ENCODE data around the gene TRIM14. TPM values are rescaled to one million over a fixed set of nuclear protein-coding genes. Genes with fewer than 3 reads are reported as not detected.

TRIM14 gene, protein sequence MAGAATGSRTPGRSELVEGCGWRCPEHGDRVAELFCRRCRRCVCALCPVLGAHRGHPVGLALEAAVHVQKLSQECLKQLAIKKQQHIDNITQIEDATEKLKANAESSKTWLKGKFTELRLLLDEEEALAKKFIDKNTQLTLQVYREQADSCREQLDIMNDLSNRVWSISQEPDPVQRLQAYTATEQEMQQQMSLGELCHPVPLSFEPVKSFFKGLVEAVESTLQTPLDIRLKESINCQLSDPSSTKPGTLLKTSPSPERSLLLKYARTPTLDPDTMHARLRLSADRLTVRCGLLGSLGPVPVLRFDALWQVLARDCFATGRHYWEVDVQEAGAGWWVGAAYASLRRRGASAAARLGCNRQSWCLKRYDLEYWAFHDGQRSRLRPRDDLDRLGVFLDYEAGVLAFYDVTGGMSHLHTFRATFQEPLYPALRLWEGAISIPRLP
- 1 to 10 TPM in 8 of 12 donors, under 1 TPM in 3, not detected in 1; 0.73 to 6.5 (median 1.9) TPM for polyA plus RNA-seq (ENCODE audit: insufficient read length in 12 of 12)
- long read RNA-seq, donor 1, full-length matches to known transcripts: 6 of 204 reads
- long read RNA-seq, donor 1, partial matches to known transcripts: 198 of 204 reads
- long read RNA-seq, donor 1, other reads (novel, unspliced or antisense): 0 of 204 reads
- long read RNA-seq, donor 2: 0 reads
- long read RNA-seq, donor 3, full-length matches to known transcripts: 1 of 37 reads
- long read RNA-seq, donor 3, partial matches to known transcripts: 27 of 37 reads
- long read RNA-seq, donor 3, other reads (novel, unspliced or antisense): 9 of 37 reads
- long read RNA-seq, donor 4, full-length matches to known transcripts: 1 of 1 reads
- long read RNA-seq, donor 4, partial matches to known transcripts: 0 of 1 reads
- long read RNA-seq, donor 4, other reads (novel, unspliced or antisense): 0 of 1 reads
- long read RNA-seq, donor 5: 0 reads
- long read RNA-seq, donor 6: 0 reads
- long read RNA-seq, donor 7: 0 reads
- long read RNA-seq, donor 8: 0 reads
- long read RNA-seq, donor 9: 0 reads
- long read RNA-seq, donor 10: 0 reads
- long read RNA-seq, donor 11: 0 reads

DNA sequence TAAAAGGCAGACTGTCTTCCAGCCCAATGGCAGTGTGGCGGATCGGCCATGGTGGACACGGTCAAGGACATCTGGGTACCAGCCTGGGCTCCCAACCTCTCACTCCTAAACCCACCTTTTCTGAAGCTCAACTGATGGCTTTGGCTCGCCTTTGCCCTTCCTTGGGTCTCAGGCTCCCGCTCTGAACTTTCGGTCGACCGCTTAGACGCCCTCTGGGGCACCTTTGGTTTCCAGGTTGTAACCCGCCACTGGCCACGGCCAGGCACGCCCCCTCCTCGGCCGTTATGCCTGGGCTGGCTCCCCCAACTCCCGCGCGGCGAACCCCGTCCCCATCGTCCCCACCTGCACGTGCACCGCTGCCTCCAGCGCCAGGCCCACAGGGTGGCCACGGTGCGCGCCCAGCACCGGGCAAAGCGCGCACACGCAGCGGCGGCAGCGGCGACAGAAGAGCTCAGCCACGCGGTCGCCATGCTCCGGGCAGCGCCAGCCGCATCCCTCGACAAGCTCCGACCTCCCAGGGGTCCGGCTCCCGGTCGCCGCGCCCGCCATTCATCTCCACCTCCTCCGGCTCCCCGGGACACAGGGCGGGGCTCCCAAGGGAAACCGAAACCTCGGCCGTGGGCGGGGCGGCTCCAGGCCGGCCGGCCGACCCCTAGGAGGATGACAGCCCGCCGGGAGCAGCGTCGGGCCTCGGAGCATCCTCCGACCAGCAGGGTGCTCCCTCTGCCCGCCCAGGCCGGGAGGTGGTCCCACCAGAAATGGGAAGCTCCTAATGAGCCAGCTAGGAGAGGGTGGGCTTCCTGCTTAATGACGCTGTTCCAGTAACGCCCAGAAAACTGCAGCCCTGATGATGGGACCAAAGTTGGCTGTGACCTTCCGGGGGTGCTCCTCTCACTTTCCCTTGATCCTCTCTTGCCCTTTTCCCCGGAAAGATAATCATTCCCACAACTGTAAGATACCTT, at the start of gene TRIM14:
TSS of gene TRIM14 (minus strand) at position 583 of the 962 bp plus-strand sequence. CDS start at position 549, 34 bp downstream.
- DNase-seq: no peak

DNA sequence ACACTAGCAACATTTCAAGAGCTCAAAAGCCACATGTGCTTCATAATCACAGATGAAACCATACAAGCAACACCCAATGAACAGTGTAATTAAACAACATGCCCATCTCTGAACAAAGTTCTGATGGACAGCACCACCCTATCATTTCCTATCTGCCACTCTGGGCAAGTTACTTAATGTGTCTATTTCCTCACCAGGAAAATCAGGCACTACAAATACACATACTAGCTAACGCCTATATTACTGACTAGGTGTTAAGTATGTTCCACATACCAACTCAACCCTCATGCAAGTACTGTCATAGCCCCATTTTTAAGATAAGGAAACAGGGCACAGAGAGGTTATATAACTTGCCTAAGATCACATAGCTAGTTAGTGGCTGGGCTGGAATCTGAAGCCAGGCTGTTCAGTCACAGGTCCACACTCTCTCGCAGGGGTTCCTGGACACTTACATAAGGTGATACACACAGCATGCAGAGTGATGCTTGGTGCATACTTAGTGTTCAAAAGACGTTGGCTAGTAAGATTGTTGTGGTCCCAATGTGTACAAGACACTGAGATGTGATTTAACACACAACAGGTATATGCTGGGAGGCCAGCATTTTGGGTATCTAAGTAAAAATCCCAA, 49.2 kb upstream of the TRIM14 start:
- no peak for DNase-seq

DNA sequence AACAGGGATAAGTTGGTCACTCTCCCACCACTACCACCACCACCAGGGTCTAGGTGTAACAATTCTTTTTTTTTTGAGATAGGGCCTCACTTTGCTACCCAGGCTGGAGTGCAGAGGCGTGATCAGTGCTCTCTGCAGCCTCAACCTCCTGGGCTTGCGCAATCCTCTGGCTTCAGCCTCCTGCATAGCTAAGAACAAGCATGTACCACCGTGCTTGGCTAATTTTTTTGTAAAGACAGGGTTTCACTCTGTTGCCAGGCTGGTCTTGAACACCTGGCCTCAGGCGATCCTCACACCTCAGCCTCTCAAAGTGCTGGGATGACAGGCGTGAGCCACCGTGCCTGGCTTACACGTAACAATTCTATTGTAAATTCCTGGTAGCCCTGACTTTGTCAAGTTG, 45.9 kb upstream of the TRIM14 start:
- no peak for DNase-seq

DNA sequence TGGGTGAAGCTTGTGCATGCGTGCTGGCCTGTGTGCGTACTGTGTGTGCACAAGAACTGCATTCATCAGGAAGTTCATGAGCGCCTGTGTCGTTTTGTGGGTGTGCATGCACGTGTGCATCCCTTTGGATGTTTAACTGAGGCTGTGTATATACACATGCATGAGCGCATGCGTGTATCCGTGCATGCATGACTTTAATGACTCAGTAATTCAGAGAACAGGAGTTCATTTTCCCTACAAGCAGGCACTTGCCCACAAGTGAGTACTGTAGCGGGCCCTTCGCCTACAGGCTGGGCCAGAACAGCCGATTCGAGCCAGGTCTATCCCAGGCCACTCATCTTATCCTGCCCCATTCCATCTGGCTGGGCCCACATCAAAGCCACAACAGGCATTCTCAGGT, 43.6 kb upstream of the TRIM14 start:
- DNase-seq: no peak

DNA sequence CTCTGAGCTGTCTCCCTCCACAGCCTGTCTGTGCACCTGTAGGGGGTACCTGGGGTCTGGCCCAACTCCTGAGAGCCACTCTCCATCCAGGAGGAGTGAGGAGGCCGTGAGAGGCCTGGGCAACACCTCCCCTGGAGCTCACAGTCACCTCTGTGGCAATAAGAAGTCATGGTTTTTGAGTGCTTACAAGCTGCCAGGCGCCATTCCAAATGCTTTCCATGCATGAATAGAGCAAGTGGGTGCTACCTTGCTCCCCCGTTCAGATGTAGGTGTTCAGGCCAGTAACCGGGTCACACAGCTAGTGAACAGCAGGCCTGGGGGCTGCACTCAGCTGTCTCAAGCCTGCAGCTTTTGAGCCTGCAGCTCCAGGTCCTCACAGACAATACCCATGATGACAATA, 42.8 kb upstream of the TRIM14 start:
- no peak for DNase-seq

DNA sequence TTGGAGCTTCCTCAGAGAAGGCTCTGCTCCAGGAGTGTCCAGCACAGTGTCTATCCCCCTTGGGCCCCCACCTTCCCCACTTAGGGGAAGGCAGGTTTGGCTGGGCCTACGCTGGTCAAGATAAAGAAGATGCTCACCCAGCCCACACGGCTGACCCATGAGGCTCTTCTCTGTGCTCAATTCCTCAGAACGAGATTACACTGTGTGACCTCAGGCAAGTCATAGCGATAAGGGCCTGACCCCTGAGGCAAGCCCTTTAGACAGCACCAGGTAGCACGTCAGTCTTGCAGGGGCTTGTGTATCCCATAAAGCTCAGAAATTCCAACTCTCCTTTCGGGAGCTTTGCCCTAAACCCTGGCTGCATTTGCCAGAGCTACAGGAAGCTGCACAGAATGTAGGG, 40.8 kb upstream of the TRIM14 start:
- no peak for DNase-seq

DNA sequence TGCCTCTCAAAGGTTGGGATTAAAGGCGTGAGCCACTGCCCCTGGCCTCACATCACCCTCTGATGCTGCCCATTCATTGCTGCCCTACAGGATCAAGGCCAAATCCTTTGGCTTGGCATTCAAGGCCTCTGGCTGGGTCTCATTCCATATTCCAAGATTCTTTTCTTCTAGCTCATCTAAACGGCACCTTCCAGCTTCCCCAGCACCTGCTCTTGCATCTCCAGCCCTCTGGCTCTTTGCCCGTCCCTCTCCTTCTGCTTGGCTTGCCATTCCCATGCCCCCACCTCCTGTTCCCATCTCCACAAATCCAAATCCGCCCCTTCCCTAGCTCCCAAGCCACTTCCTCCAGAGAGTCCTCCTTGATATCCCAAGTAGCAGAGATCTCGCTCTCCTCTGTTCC, 40.3 kb upstream of the TRIM14 start:
- no peak for DNase-seq

DNA sequence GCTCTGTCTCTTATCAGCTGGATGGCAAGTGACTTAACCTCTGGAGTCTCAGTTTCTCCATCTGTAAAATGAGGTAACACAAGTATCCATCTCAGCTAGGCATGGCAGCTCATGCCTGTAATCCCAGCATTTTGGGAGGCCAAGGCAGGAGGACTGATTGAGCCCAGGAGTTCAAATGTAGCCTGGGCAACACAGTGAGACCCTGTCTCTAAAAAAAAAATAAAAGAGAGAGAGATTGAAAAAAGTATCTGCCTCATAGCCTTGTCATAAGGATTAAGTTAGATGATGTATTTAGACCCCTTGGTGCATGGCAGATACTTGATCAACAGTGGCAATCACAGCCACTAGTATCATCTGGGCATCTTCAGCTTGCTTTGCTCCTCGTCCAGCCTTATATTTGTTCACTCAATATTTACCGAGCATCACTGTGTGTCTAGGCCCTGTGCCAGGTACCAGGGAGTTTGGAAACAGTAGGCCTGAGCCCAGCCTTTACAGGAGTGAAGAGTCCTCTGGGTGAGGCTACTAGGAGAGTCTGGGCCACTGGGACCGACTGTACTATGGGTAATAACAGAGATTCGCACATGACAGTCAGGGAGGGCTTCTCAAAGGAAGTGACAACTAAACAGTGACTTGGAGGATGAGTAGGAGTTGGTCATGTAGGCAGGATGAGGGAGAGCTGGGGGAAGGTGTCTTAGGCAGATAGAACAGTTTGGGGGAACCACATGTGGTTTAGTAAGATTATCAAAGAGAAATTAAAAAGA, 39.2 kb upstream of the TRIM14 start:
- no peak for DNase-seq

DNA sequence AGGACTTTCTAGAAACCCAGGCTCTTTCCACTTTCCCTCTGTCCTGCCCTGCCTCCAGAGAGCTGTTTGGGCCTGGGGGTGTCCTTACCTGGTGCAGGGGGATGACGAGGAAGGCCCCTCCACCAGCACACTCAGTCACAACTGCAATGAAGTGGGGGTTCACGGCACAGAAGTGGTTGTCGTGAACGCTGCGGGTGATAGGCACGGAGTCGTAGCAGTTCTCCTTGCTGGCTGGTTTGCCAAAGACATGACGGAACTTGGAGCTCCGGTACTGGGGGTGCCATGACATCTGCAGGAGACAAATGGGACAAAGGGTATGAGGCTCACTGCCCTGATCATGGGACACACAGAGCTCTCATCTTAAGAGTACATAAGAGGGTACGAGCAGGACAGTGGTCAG, 38.4 kb upstream of the TRIM14 start:
- DNase-seq: no peak

DNA sequence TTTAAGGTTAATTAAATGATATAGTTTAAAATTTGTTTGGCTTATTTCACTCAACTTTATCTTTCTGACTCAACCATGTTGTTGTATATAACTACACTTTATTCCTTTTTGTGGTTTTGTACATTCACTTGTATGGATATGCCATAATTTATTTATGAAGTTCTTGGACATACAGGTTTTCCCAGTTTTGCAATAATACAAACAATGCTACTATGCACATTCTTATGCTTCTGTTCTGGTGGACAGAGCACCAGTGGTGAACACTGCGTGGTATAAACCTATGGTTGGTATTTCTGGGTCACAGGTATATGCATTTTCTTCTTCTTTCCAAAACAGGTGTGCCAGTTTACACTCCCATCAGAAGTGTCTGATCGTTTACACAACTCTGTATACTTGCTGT, 35.7 kb upstream of the TRIM14 start:
- DNase-seq: no peak

DNA sequence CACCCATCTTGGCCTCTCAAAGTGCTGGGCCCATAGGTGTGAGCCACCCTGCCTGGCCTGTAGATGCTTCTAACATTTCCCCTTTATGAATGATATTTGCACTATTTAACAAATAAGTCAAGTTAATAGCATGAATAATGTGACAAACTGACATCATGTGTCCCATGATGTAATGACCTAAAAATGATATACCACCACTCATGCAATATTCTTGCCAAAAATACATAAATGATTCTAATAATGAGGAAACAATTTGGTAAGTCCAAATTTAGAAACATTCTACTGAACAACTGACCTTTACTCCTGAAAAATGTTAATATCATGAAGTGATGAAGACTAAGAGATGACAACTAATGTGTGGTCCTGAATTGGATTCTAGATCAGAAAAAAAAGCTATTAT, 33.5 kb upstream of the TRIM14 start:
- no peak for DNase-seq

DNA sequence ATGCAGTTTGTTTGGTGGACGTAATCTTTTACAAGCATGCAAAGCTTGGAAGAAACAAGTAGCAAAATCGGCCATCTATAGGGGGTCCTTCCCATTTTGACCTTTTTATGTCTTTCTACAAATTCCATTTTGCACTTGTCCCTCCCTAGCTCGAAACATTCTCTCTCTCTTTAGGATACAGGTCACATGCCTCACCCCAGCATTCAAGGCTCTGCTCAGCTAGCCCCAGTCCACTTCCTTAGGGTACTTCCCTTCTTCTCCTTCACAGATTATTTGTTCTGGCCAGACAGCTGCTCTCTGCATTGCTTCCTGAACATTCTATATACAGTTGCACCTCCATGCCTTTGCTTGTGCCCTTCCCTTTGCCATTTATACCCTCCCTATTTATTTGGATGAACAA, 31.7 kb upstream of the TRIM14 start:
- DNase-seq: no peak

DNA sequence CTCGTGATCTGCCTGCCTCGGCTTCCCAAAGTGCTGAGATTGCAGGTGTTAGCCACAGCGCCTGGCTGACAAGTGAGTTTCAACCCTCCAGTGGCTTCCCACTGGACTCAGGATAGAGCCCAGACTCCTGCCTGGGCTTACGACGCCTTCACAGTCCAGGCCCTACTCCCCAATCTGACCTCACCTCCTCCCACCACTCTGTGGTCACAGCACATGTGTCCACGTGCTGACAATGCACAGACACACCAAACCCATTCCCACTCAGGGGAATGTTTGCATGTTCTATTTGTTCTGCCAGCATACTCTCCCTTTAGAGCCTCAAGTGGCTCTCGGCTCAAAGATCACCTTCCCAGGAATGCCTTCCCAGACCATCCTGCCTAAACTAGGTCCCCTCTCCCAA, 31.1 kb upstream of the TRIM14 start:
- no peak for DNase-seq

DNA sequence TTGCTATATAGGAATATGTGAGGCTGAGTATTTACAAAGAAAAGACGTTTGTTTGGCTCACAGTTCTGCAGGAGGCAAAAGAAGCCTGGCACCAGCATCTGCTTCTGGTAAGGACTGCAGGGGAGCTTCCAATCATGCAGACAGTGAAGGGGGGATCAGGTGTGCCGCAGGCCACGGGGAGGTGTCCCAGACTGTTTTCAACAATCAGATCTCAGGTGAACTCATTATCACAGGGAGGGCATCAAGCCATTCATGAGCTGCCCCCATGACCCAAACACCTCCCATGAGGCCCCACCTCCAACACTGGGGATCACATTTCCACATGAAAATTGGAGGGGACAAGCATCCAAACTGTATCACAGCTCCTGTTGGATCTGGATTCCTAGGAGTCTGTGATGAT, 30.4 kb upstream of the TRIM14 start:
- no peak for DNase-seq

DNA sequence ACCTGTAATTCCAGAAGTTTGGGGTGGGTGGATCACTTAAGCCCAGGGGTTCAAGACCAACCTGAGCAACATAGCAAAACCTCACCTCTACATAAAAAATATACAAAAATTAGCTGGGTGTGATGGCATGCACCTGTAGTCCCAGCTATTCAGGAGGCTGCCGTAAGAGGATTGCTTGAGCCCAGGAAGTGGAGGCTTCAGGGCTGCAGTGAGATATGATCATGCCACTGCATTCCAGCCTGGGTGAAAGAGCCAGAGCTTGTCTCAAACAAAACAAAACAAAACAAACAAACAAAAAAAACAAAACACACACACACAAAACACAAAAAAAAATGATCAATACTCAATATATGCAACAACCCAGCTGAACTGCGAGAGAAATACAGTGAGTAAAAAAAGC, 29.5 kb upstream of the TRIM14 start:
- no peak for DNase-seq

DNA sequence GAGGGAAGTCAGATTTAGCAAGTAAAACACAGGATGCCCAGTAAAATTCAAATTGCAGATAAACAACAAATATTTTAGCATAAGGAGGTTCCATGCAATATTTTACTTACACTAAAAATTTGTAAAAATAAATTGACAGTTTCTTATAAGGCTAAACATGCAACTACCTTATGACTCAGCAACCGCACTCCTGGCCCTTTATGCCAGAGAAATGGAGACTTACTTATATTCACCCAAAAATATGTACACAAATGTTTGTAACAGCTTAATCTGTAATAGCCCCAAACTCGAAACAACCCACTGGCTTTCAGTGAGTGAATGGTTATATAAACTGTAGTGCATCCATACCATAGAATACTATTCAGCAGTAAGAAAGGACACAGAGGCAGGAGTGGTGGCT, 28.6 kb upstream of the TRIM14 start:
- DNase-seq: no peak

DNA sequence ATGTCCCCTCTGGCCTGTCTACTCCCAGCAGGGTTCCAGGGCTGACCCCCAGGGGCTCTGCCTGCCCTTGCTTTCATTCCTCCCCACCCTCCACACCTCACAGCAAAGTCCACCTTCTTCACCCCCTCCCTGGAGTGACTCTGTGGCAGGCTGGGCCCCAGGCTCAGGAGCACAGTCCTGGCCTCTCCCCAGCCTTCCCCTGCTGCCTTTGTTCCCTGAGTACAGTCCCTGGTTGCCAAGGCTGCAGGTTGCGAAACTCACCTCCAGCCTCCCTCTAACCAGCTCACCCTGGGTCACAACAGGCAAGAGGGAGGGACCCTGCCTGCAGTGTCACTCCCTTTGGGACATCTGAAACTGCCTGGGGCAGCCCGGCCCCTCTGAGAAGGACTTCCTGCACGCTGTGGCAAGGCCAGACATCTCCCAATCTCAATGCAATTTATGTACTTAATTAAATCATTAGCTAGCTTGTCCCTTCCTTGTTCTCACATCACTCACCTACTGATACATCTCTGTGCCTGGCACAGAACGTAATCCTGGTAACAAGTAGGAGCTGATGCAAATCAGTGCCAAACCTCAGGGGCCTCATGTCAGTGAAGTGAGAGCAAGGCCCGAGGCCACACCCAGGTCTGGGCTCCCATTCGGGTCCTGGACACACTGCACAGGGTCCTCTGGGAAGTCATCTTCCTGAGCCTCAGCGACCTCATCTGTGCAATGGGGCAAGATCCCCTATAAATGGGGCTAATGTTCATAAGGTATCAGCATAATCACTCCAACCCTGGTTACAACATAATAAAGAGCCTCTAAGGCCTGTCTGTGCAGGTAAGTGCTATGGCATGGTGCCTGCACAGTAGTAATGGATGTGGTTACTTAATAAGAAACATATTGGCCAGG, 27.3 kb upstream of the TRIM14 start:
- no peak for DNase-seq

DNA sequence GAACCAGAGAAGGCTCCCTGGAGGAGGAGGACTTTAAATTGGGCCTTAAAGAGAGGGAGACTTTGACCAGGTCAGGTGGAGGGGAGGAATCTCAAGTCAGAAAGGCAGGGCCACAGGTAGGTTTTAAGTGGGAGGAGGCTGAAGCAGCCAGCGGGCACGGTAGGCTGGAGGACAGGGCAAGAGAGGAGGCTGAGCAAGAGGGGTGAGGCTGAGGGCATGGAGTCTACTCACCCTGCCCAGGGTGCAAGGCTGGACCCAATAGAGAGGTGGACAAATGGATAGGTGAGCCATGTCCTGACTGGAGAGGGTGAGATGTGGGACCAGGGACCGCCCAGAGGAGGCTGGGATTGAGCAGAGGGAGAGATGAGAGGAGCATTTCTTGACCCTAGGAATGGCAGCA, 25.6 kb upstream of the TRIM14 start:
- no peak for DNase-seq

DNA sequence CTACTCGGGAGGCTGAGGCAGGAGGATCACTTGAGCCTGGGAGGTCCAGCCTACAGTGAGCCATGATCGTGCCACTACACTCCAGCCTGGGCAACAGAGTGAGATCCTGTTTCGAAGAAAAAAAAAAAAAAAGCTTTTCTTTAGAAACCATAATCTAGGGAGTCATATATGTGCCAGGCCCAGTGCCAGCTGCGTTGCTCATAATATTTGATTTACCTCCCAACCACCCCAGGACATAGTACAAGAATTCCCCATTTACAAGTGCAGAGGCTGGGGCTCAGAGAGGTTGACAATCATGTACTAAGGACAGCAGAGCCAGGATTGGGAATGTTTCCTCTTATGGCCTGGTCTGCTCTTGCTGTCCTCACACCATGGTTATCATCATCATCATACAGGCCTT, 25.1 kb upstream of the TRIM14 start:
- no peak for DNase-seq

Measured in muscle of arm (tissue), 14 donors.